Calu3 (cell line): ENCODE measurements around the gene PTPDC1. TPM values are rescaled to one million over a fixed set of nuclear protein-coding genes. Genes with fewer than 3 reads are reported as not detected.

Experiments
- BruUV-seq: library from RNA; stranded (reverse); fragments of 400-500 nt; replicated peaks from 2 replicates; lab custom pipeline; 2021; lab: Mats Ljungman, UMichigan
- CTCF ChIA-PET: fragments of 300-600 bp; sonication (Branson Sonifier 250); formaldehyde crosslinking; loops from one replicate; lab custom pipeline; 2022; ENCODE audit warnings: antibody characterized with exemption; lab: Charles Lee
- DNase-seq: peaks from one replicate; pipeline ENCODE4 v3.0.0; 2022
- H3K27ac Mint-ChIP-seq: one replicate; pipeline ENCODE4 v1.8.0; 2022; ENCODE audit warnings: mixed read lengths; ENCODE audit not compliant: unreplicated experiment
- H3K27me3 Mint-ChIP-seq: one replicate; pipeline ENCODE4 v1.8.0; 2022; ENCODE audit warnings: mixed read lengths; ENCODE audit not compliant: unreplicated experiment
- H3K36me3 Mint-ChIP-seq: one replicate; pipeline ENCODE4 v1.8.0; 2022; ENCODE audit warnings: mild to moderate bottlenecking, moderate library complexity, mixed read lengths; ENCODE audit not compliant: insufficient read depth, unreplicated experiment
- H3K4me1 Mint-ChIP-seq: one replicate; pipeline ENCODE4 v1.8.0; 2022; ENCODE audit warnings: mild to moderate bottlenecking, low read depth, mixed read lengths; ENCODE audit not compliant: unreplicated experiment
- H3K4me3 Mint-ChIP-seq: one replicate; pipeline ENCODE4 v1.8.0; 2022; ENCODE audit warnings: mild to moderate bottlenecking, low read depth, moderate library complexity, mixed read lengths; ENCODE audit not compliant: unreplicated experiment
- H3K9me3 Mint-ChIP-seq: one replicate; pipeline ENCODE4 v1.8.0; 2022; ENCODE audit warnings: low read depth, mixed read lengths; ENCODE audit not compliant: unreplicated experiment
- CTCF ChIP-seq: fragments of 200-600 bp; IDR thresholded peaks from one replicate; pipeline ENCODE4 v1.8.0; 2022; ENCODE audit warnings: antibody characterized with exemption; ENCODE audit not compliant: unreplicated experiment
- intact Hi-C: fragments of 100-400 bp; cut with micrococcal nuclease; formaldehyde crosslinking; loops from one replicate; pipeline ENCODE4 v1.10.0; 2022; ENCODE audit not compliant: unreplicated experiment
- total RNA-seq: library from RNA; stranded (reverse); gene quantifications from 2 replicates; pipeline ENCODE4 v1.2.3, GENCODE V29; 2022

Gene PTPDC1
- total RNA-seq, 1 experiment from 2014 or later: 8.2 TPM

- CTCF ChIA-PET: interaction anchor here (0.6 to 1.6 kb wide), 2 partner anchors 148 to 210 kb away, joined by 3 to 7 read pairs; no protein-coding TSS in a partner anchor
- H3K4me3 Mint-ChIP-seq: no peak overlapping the region
- H3K9me3 Mint-ChIP-seq: peaks cover 7% of the 10 kb centered on the region
- no peak overlapping the region for H3K27ac Mint-ChIP-seq
- H3K36me3 Mint-ChIP-seq: no peaks in the 10 kb centered on the region
- no peaks in the 10 kb centered on the region for H3K27me3 Mint-ChIP-seq
- H3K4me1 Mint-ChIP-seq: no peaks in the 10 kb centered on the region
- intact Hi-C loops: loop anchor here (1.0 to 5.0 kb wide), 2 partner anchors 102 to 148 kb away; no protein-coding TSS in a partner anchor
- DNase-seq: peak; percentile 67
- no TSS peak for BruUV-seq
- TF ChIP-seq CTCF: peak; percentile 51
These were observed 18.7 kb upstream of the PTPDC1 start for GRCh38 chr9:94065535-94065961.

GRCh38 chr9:94068257-94068656 lies 16.0 kb upstream of the PTPDC1 start:
- BruUV-seq: no TSS peak
- CTCF ChIA-PET: interaction anchor here (1.1 kb wide), 1 partner anchor 145 kb away, joined by 3 read pairs; no protein-coding TSS in a partner anchor
- Mint-ChIP-seq H3K4me3 (no peak overlapping the region), H3K27me3 (no peaks in the 10 kb centered on the region), H3K27ac (no peak overlapping the region), H3K36me3 (no peaks in the 10 kb centered on the region), H3K9me3 (no peaks in the 10 kb centered on the region), H3K4me1 (no peaks in the 10 kb centered on the region)
- intact Hi-C loops: loop anchor here (5.0 kb wide), 1 partner anchor 99 kb away; no protein-coding TSS in a partner anchor
- TF ChIP-seq CTCF: no peak
- no peak for DNase-seq

- no peak overlapping the region for H3K27ac Mint-ChIP-seq
- CTCF ChIA-PET: no interaction called here
- H3K4me1 Mint-ChIP-seq: no peaks in the 10 kb centered on the region
- H3K9me3 Mint-ChIP-seq: no peaks in the 10 kb centered on the region
- DNase-seq: no peak
- intact Hi-C loops: no loop called here
- H3K4me3 Mint-ChIP-seq: no peak overlapping the region
- no TSS peak for BruUV-seq
- H3K27me3 Mint-ChIP-seq: no peaks in the 10 kb centered on the region
- no peak for TF ChIP-seq CTCF
- H3K36me3 Mint-ChIP-seq: no peaks in the 10 kb centered on the region
These were observed 7.7 kb upstream of the PTPDC1 start for GRCh38 chr9:94076557-94076956.

GRCh38 chr9:94078086-94078485 lies 6.2 kb upstream of the PTPDC1 start:
- no peaks in the 10 kb centered on the region for H3K4me1 Mint-ChIP-seq
- no peaks in the 10 kb centered on the region for H3K9me3 Mint-ChIP-seq
- no TSS peak for BruUV-seq
- no peak overlapping the region for H3K27ac Mint-ChIP-seq
- intact Hi-C loops: no loop called here
- TF ChIP-seq CTCF: no peak
- no peaks in the 10 kb centered on the region for H3K27me3 Mint-ChIP-seq
- H3K4me3 Mint-ChIP-seq: no peak overlapping the region
- DNase-seq: no peak
- CTCF ChIA-PET: no interaction called here
- no peaks in the 10 kb centered on the region for H3K36me3 Mint-ChIP-seq
